Heart right ventricle (tissue), 16 donors: ENCODE data around the gene RCN2. TPM values are rescaled to one million over a fixed set of nuclear protein-coding genes. Genes with fewer than 3 reads are reported as not detected.

Source experiments
- ATAC-seq, 8 donors: fragments of 200-7000 bp; cut with Tn5 transposase; one replicate each; pipeline ENCODE4 v1.9.1; 2020; ENCODE audit warnings: mild to moderate bottlenecking in 8 of 8, moderate library complexity in 8 of 8, moderate number of reproducible peaks in 1 of 8
- DNase-seq, 2 donors: peaks; one replicate each; pipeline ENCODE4 v3.0.0-alpha.2; 2020
- H3K27ac ChIP-seq, 10 donors: fragments of 200-600 bp; sonication (generic) in 2 of 10; one replicate each; pipeline versions ENCODE4 v1.5.0 to v1.8.0; 2020 to 2022; ENCODE audit warnings: mild to moderate bottlenecking in 3 of 10
- H3K27me3 ChIP-seq, 7 donors: fragments of 200-600 bp; one replicate each; pipeline ENCODE4 v1.8.0; 2021 to 2022; ENCODE audit warnings: mild to moderate bottlenecking in 2 of 7
- H3K36me3 ChIP-seq, 9 donors: fragments of 200-600 bp; sonication (generic) in 1 of 9; one replicate each; pipeline versions ENCODE4 v1.5.0 to v1.8.0; 2020 to 2022; ENCODE audit warnings: mild to moderate bottlenecking in 2 of 9
- H3K4me1 ChIP-seq, 9 donors: fragments of 200-600 bp; sonication (generic) in 1 of 9; one replicate each; pipeline versions ENCODE4 v1.5.0 to v1.8.0; 2020 to 2022; ENCODE audit warnings: mild to moderate bottlenecking in 4 of 9
- H3K4me3 ChIP-seq, 10 donors: fragments of 200-600 bp; sonication (generic) in 2 of 10; one replicate each; pipeline versions ENCODE4 v1.5.0 to v1.8.0; 2020 to 2022; ENCODE audit warnings: mild to moderate bottlenecking in 7 of 10, moderate library complexity in 2 of 10
- H3K9me3 ChIP-seq, 11 donors: fragments of 200-600 bp in 10 of 11; sonication (generic) in 2 of 11; one replicate each; pipeline versions ENCODE4 v1.5.0 to v1.8.0; 2013 to 2022; ENCODE audit warnings: mild to moderate bottlenecking in 2 of 11, control low read depth in 1 of 11, moderate library complexity in 1 of 11
- WGBS, 2 donors: extraction: QIAGEN DNeasy Blood & Tissue Kit; methylation state at CpG; one replicate each; pipeline ENCODE4 v1.1.7; 2013; ENCODE audit warnings: inconsistent platforms in 1 of 2; 5-methylcytosine and 5-hydroxymethylcytosine counted together
- intact Hi-C, 10 donors: fragments of 100-400 bp; cut with DNase I; formaldehyde crosslinking; loops; one replicate each; pipeline versions ENCODE4 v1.11.1 to v1.14.2; 2022
- polyA plus RNA-seq, 2 donors: library from polyadenylated mRNA; stranded (reverse); fragments of 200-250 nt; gene quantifications; one replicate each; pipeline ENCODE4 v1.2.3, GENCODE V29; 2013
- total RNA-seq, 10 donors: library from RNA; stranded (reverse); fragmentation: NEBNext Ultra II Directional in 3 of 10; extraction: Animal tissue kit (Norgen Biotek cat#: 25700) in 3 of 10; gene quantifications; one replicate each; pipeline versions ENCODE4 v1.2.1 to v1.2.4, GENCODE V29; 2021 to 2023
- TF ChIP-seq, protein P1 (sequence below), 9 donors: fragments of 200-600 bp; sonication (generic) in 2 of 9; IDR thresholded peaks; one replicate each; pipeline versions ENCODE4 v1.5.0 to v1.8.0; 2021 to 2022; ENCODE audit warnings: antibody characterized with exemption in 9 of 9, mild to moderate bottlenecking in 5 of 9, moderate library complexity in 1 of 9
- donor health status: Arrhythmogenic right ventricular cardiomyopathy.
- donor health status: ischemic (EF 13 %, LVEDD 7.1; RV severe dilation, severe dysfunction).
- donor health status: healthy with polysubstance abuse.
- donor health status: DM: no; HTN: yes; CAD: no.
- donor health status: DM: no; HTN: no; CAD: no.
- donor health status: ischemic (EF 25% LVEDD 6.9; RV normal size, moderate dysfunction).
- donor health status: ischemic (EF 25% LVEDD 5.7; RV mildly dilated, moderate dysfunction).
- donor health status: healthy.
- donor health status: DM: yes; HTN: yes; CAD: no.
- donor health status: Ischemic cardiomyopathy.
- donor health status: ischemic (EF 35%, LVEDD 5.7; RV mildly dilated, moderate dysfunction).
- donor health status: nonischemic (EF 11% LVEDD 7.7; RV severe dilation, severe dysfunction).
- donor health status: DM: yes; HTN: yes; CAD: no.
- donor health status: PGD.
- donor health status: ischemic (EF 29% LVEDD 5.4; RV normal size, mild dysfunction).
- donor health status: nonischemic (EF 23%, LVEDD 6.1; RV moderate dilation, normal function).

The RCN2 gene
- total and polyA plus RNA-seq, 12 donors = 14.7 to 31.3 (median 27.5) TPM

DNA sequence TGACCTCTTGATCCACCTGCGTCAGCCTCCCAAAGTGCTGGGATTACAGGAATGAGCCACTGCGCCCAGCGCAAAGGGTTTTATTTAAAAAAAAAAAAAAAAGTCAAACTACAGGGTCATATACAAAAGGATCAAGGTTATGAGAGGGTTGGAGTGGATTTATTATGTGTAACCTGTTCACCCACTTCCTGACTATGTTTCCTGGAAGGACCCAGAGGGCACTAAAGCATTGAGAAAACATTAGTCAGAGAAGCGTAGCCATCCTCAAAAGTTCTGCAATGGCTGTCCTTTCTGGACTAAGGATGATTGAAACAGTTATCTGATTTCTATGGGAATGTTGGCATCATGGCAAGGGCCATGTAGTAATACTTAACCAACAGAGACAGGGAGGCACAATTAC is 19.1 kb upstream of the RCN2 start:
- H3K36me3 ChIP-seq = no peaks in the 10 kb centered on the region
- no peaks in the 10 kb centered on the region for H3K4me1 ChIP-seq
- ATAC-seq (no peak), DNase-seq (no peak)
- no peak overlapping the region for H3K4me3 ChIP-seq
- no peaks in the 10 kb centered on the region for H3K9me3 ChIP-seq
- intact Hi-C loops = loop anchor here in 1 of 10 donors (10.0 kb wide), 1 partner anchor 1318 kb away; no protein-coding TSS in a partner anchor
- TF ChIP-seq, protein P1, sequence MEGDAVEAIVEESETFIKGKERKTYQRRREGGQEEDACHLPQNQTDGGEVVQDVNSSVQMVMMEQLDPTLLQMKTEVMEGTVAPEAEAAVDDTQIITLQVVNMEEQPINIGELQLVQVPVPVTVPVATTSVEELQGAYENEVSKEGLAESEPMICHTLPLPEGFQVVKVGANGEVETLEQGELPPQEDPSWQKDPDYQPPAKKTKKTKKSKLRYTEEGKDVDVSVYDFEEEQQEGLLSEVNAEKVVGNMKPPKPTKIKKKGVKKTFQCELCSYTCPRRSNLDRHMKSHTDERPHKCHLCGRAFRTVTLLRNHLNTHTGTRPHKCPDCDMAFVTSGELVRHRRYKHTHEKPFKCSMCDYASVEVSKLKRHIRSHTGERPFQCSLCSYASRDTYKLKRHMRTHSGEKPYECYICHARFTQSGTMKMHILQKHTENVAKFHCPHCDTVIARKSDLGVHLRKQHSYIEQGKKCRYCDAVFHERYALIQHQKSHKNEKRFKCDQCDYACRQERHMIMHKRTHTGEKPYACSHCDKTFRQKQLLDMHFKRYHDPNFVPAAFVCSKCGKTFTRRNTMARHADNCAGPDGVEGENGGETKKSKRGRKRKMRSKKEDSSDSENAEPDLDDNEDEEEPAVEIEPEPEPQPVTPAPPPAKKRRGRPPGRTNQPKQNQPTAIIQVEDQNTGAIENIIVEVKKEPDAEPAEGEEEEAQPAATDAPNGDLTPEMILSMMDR (IDR thresholded peaks at IDR 0.05) = no peak
- 91 to 94% methylated on average over 4 of the region's 4 CpGs for WGBS, 2 donors
- no peak overlapping the region for H3K27ac ChIP-seq
- H3K27me3 ChIP-seq = peaks cover 0 to 8% (median 0%) of the 10 kb centered on the region in 7 donors

DNA sequence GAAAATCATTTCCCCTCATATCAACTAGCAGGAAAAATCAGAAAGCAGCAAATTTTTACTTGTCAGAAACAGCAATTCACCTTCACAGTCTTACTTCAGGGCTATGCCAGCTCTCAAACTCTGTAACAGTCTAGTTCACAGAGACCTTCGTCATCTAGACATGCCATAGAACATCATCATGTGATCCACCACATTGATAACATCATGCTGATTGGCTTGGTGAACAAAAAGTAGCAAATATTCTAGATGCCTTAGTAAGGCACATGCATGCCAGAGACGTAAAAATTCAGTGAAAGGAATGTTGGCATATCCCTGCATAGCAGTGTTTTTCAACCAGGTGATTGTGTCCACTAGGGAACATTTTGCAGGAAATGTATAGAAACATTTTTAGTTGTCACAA is 17.8 kb upstream of the RCN2 start:
- DNase-seq (no peak), ATAC-seq (no peak)
- 78% methylated on average over 2 of the region's 2 CpGs for WGBS, 2 donors
- Histone ChIP-seq H3K36me3 (no peaks in the 10 kb centered on the region), H3K4me1 (no peaks in the 10 kb centered on the region), H3K27ac (no peak overlapping the region), H3K4me3 (no peak overlapping the region), H3K9me3 (no peaks in the 10 kb centered on the region), H3K27me3 (peaks cover 0 to 8% (median 0%) of the 10 kb centered on the region in 7 donors)
- intact Hi-C loops = loop anchor here in 1 of 10 donors (10.0 kb wide), 1 partner anchor 1319 kb away; no protein-coding TSS in a partner anchor
- TF ChIP-seq, protein P1 (IDR thresholded peaks at IDR 0.05) = no peak

DNA sequence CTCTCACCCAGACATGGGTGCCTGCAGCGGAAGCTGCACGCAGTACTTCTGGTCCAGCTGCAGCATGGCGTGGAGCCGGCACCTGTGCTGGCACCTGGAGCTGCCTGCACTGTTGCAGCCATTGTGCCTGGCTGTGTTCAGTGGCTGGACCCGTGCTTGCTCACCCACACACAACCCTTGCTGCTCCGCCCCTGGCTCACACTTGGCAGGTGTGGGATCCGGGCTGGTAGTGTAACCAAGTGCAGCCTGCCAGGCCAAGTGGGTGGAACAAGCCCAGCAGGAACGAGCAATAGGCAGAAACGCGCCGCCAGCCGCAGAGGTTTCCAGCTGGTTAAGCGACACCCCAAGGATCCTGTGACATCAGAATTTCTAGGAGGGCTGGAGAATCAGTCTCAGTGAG is 15.2 kb upstream of the RCN2 start:
- Histone ChIP-seq H3K27ac (no peak overlapping the region), H3K27me3 (peaks cover 0 to 8% (median 0%) of the 10 kb centered on the region in 7 donors), H3K4me1 (no peaks in the 10 kb centered on the region), H3K4me3 (no peak overlapping the region), H3K9me3 (no peaks in the 10 kb centered on the region), H3K36me3 (no peaks in the 10 kb centered on the region)
- intact Hi-C loops = loop anchor here in 1 of 10 donors (10.0 kb wide), 1 partner anchor 1322 kb away; no protein-coding TSS in a partner anchor
- 89 to 91% methylated on average over 13 of the region's 13 CpGs for WGBS, 2 donors
- ATAC-seq (peak in 1 of 8 donors; percentile 20), DNase-seq (no peak)
- TF ChIP-seq, protein P1 (IDR thresholded peaks at IDR 0.05) = no peak

DNA sequence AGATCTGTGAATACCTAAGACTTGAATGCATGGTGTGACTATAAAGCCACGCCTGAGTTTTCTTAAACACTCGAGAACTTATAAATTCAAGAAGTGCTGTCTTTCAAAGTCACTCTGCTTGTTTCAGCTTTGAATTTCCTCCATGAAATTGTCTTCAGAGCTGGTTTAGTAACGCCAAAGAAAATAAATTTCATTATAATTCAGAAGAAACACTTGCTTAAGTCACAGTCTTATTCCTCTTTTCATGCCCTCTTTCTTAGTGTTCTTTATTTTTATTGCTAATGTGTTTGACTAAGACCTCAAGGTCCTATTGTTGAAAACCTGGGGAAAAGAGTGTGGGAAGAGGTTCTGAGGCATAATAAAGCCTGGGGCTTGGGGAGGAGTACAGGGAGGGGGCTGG is 3.3 kb upstream of the RCN2 start:
- no peak overlapping the region for H3K4me3 ChIP-seq
- no peak for ATAC-seq
- peaks cover 0 to 7% (median 0%) of the 10 kb centered on the region in 9 donors for H3K36me3 ChIP-seq
- no peak overlapping the region for H3K27ac ChIP-seq
- TF ChIP-seq, protein P1 (IDR thresholded peaks at IDR 0.05) = no peak
- peaks cover 0 to 19% (median 17%) of the 10 kb centered on the region in 9 donors for H3K4me1 ChIP-seq
- no peaks in the 10 kb centered on the region for H3K9me3 ChIP-seq
- 86 to 88% methylated on average over 3 of the region's 3 CpGs for WGBS, 2 donors
- intact Hi-C loops = no loop called here
- no peaks in the 10 kb centered on the region for H3K27me3 ChIP-seq
- no peak for DNase-seq
